SU-DHL-6 (cell line): ENCODE results near the gene TTC9B.

Experiments used
- H2AFZ ChIP-seq: fragments of 200-600 bp; sonication (generic); 2 replicates; pipeline ENCODE4 v1.6.1; 2014; ENCODE audit warnings: low read depth, mild to moderate bottlenecking, moderate library complexity, mixed read lengths, antibody characterized with exemption, low read length; ENCODE audit not compliant: severe bottlenecking
- H3F3A ChIP-seq: fragments of 200-600 bp; shearing (Covaris generic); 2 replicates; pipeline ENCODE4 v1.6.0; 2016; ENCODE audit warnings: antibody characterized with exemption, mild to moderate bottlenecking; ENCODE audit not compliant: insufficient read depth
- H3K27ac ChIP-seq: fragments of 200-600 bp; sonication (generic); 2 replicates; pipeline ENCODE4 v1.5.1; 2016; ENCODE audit warnings: low read depth, mild to moderate bottlenecking, low read length, moderate library complexity, mixed read lengths
- H3K27me3 ChIP-seq: fragments of 200-600 bp; sonication (generic), shearing (Covaris generic); 2 replicates; pipeline ENCODE4 v1.6.0; 2014; ENCODE audit warnings: mild to moderate bottlenecking, low read length
- H3K36me3 ChIP-seq: fragments of 200-600 bp; sonication (generic); 2 replicates; pipeline ENCODE4 v1.6.1; 2014; ENCODE audit warnings: mild to moderate bottlenecking, low read length, mixed read lengths
- H3K4me2 ChIP-seq: fragments of 300-600, 200-600 bp; shearing (Covaris generic), sonication (generic); 2 replicates; pipeline ENCODE4 v1.6.0; 2014; ENCODE audit warnings: low read length, low read depth, mild to moderate bottlenecking; ENCODE audit not compliant: poor library complexity, severe bottlenecking
- H3K4me3 ChIP-seq: fragments of 200-600 bp; sonication (generic); 2 replicates; pipeline ENCODE4 v1.5.1; 2014; ENCODE audit warnings: antibody characterized with exemption, low read length, mild to moderate bottlenecking, mixed read lengths; ENCODE audit not compliant: insufficient read depth, poor library complexity, severe bottlenecking
- H3K79me2 ChIP-seq: fragments of 200-600 bp; sonication (generic); 2 replicates; pipeline ENCODE4 v1.6.1; 2014; ENCODE audit warnings: mild to moderate bottlenecking, low read length, moderate library complexity; ENCODE audit not compliant: insufficient read depth
- H3K9ac ChIP-seq: fragments of 200-600 bp; sonication (generic); 2 replicates; pipeline ENCODE4 v1.7.0; 2014; ENCODE audit warnings: mild to moderate bottlenecking, low read length
- H3K9me2 ChIP-seq: fragments of 200-600 bp; sonication (generic); replicated peaks from 2 replicates; pipeline ENCODE4 v1.6.1; 2014; ENCODE audit warnings: low read length; ENCODE audit not compliant: insufficient read depth
- H3K9me3 ChIP-seq: fragments of 200-600 bp; sonication (generic); 2 replicates; pipeline ENCODE4 v1.6.1; 2014; ENCODE audit warnings: low read length, mixed read lengths; ENCODE audit not compliant: insufficient read depth
- H4K20me1 ChIP-seq: fragments of 200-600 bp; sonication (generic); 2 replicates; pipeline ENCODE4 v1.6.1; 2014; ENCODE audit warnings: low read depth, mild to moderate bottlenecking, antibody characterized with exemption, low read length, moderate library complexity, mixed read lengths
- EZH2phosphoT487 ChIP-seq: fragments of 200-600 bp; sonication (generic), shearing (Covaris generic); conservative IDR thresholded peaks from 2 replicates; pipeline ENCODE4 v1.6.1; 2018; ENCODE audit warnings: mild to moderate bottlenecking, antibody characterized with exemption, low read length, moderate library complexity, mixed read lengths
- TF ChIP-seq, protein P1 (sequence below): fragments of 200-600 bp; sonication (generic); IDR thresholded peaks from one replicate; pipeline ENCODE4 v1.5.1; 2017; ENCODE audit warnings: antibody characterized with exemption, mild to moderate bottlenecking, low read length, moderate library complexity; ENCODE audit not compliant: insufficient read depth, poor library complexity, severe bottlenecking

The TTC9B gene

GRCh38 chr19:40217027-40217810 lies 965 bp downstream of the TTC9B start:
- Histone ChIP-seq H3K27me3 (no peaks in the 10 kb centered on the region), H3K9me3 (no peaks in the 10 kb centered on the region), H3K36me3 (no peaks in the 10 kb centered on the region), H4K20me1 (no peaks in the 10 kb centered on the region), H3K9me2 (no peaks in the 10 kb centered on the region), H2AFZ (no peak overlapping the region), H3K4me3 (no peak overlapping the region), H3K4me2 (no peak overlapping the region), H3F3A (no peaks in the 10 kb centered on the region), H3K79me2 (no peaks in the 10 kb centered on the region), H3K9ac (no peak overlapping the region), H3K27ac (no peak overlapping the region)
- no peak for TF ChIP-seq EZH2phosphoT487
- TF ChIP-seq, protein P1, sequence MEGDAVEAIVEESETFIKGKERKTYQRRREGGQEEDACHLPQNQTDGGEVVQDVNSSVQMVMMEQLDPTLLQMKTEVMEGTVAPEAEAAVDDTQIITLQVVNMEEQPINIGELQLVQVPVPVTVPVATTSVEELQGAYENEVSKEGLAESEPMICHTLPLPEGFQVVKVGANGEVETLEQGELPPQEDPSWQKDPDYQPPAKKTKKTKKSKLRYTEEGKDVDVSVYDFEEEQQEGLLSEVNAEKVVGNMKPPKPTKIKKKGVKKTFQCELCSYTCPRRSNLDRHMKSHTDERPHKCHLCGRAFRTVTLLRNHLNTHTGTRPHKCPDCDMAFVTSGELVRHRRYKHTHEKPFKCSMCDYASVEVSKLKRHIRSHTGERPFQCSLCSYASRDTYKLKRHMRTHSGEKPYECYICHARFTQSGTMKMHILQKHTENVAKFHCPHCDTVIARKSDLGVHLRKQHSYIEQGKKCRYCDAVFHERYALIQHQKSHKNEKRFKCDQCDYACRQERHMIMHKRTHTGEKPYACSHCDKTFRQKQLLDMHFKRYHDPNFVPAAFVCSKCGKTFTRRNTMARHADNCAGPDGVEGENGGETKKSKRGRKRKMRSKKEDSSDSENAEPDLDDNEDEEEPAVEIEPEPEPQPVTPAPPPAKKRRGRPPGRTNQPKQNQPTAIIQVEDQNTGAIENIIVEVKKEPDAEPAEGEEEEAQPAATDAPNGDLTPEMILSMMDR = no peak

- TF ChIP-seq EZH2phosphoT487 = no peak
- TF ChIP-seq, protein P1 = no peak
- Histone ChIP-seq H3F3A (no peaks in the 10 kb centered on the region), H3K79me2 (no peaks in the 10 kb centered on the region), H2AFZ (no peak overlapping the region), H3K9me2 (no peaks in the 10 kb centered on the region), H3K27ac (no peak overlapping the region), H3K9me3 (no peaks in the 10 kb centered on the region), H4K20me1 (no peaks in the 10 kb centered on the region), H3K9ac (no peak overlapping the region), H3K36me3 (no peaks in the 10 kb centered on the region), H3K4me2 (no peak overlapping the region), H3K27me3 (no peaks in the 10 kb centered on the region), H3K4me3 (no peak overlapping the region)
Measured at GRCh38 chr19:40216777-40217026, 1.5 kb downstream of the TTC9B start.

DNA sequence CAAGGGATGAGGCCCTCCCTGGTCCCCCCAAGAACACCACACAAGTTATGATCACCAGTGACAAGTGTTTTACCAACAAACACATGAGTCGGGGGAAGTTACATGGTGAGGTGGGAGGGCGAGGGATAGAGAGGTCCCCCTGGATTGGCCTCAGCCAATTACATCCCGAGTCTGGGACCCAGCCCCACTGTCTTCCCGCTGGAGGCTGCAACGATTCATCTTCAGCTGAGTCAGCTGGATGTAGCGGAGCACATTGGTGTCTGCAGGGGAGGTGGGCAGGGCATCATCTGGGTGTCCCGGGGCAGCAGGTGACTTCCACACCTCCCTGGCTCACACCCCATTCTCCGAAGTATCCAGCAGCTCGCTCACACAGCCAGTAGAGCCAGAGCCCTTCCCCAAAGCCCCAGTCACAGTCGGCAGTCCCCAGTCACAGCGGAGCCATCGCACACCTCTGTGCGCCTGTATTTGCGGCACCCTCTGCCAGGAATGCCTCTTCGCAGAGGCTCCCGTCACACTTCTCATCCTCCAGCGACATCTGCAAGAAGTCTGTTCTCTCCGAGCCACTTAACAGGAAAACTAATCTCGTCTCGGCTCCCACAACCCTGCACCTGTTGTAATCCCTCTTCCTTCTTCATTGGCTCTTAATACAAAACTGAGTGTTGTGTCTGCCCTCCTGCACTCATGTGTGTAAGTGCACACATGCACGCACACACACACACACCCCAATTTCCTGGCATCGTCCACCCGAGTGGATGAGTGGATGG lies 2.0 kb downstream of the TTC9B start:
- no peak overlapping the region for H3K9ac ChIP-seq
- H2AFZ ChIP-seq = no peak overlapping the region
- TF ChIP-seq, protein P1 = no peak
- TF ChIP-seq EZH2phosphoT487 = no peak
- H3K4me3 ChIP-seq = no peak overlapping the region
- H4K20me1 ChIP-seq = no peaks in the 10 kb centered on the region
- no peaks in the 10 kb centered on the region for H3K27me3 ChIP-seq
- H3K27ac ChIP-seq = no peak overlapping the region
- H3K36me3 ChIP-seq = no peaks in the 10 kb centered on the region
- no peaks in the 10 kb centered on the region for H3K9me3 ChIP-seq
- no peak overlapping the region for H3K4me2 ChIP-seq
- no peaks in the 10 kb centered on the region for H3K79me2 ChIP-seq
- H3K9me2 ChIP-seq = no peaks in the 10 kb centered on the region
- H3F3A ChIP-seq = no peaks in the 10 kb centered on the region
